ENCODE data around the gene RTL10. TPM values are rescaled to one million over a fixed set of nuclear protein-coding genes. Genes with fewer than 3 reads are reported as not detected.

RTL10 gene
- total and polyA plus RNA-seq, 2 of the 13 experiments (the other 11 are each of a cell fraction or from before 2014, with no cell fraction given) = 14.1 to 15.8 TPM

- peak; percentile 83 for TF ChIP-seq HIC2 (CRISPR knock-in tag; IDR thresholded peaks at IDR 0.05; ENCODE audit: low read depth)
- TF ChIP-seq TGIF2 (CRISPR knock-in tag; IDR thresholded peaks at IDR 0.05) = peak; percentile 89
- no peak for TF ChIP-seq TRIM24 (CRISPR knock-in tag; IDR thresholded peaks at IDR 0.05)
- peak; percentile 38 to 95; a peak in 3 of 4 replicates for TF ChIP-seq KLF16 (CRISPR knock-in tag; IDR thresholded peaks at IDR 0.05)
- TF ChIP-seq JUNB (CRISPR knock-in tag; IDR thresholded peaks at IDR 0.05; ENCODE audit: borderline replicate concordance) = no peak
- no peak for TF ChIP-seq BRD4 (CRISPR knock-in tag; IDR thresholded peaks at IDR 0.05)
- TF ChIP-seq MIXL1 (CRISPR knock-in tag; IDR thresholded peaks at IDR 0.05) = peak; percentile 84
- TF ChIP-seq ZSCAN30 (CRISPR knock-in tag; IDR thresholded peaks at IDR 0.05) = 0 out of 2 replicates have a peak, but pooled peaks have one; percentile 63
- peak; percentile 70; the same call in 1 of the 2 replicates for TF ChIP-seq ZSCAN5A (CRISPR knock-in tag; IDR thresholded peaks at IDR 0.05; ENCODE audit: borderline replicate concordance)
- TF ChIP-seq ZNF572 (CRISPR knock-in tag; IDR thresholded peaks at IDR 0.05) = no peak
- TF ChIP-seq FOXP4 (CRISPR knock-in tag; IDR thresholded peaks at IDR 0.05) = peak; percentile 90
- TF ChIP-seq MLLT10 (CRISPR knock-in tag; IDR thresholded peaks at IDR 0.05) = no peak
- TF ChIP-seq CC2D1A (CRISPR knock-in tag; IDR thresholded peaks at IDR 0.05) = 0 out of 2 replicates have a peak, but pooled peaks have one; percentile 61
- no peak for TF ChIP-seq GTF2F1 (IDR thresholded peaks at IDR 0.05; ENCODE audit: low read length)
- peak; percentile 96 for TF ChIP-seq ZBTB38 (CRISPR knock-in tag; IDR thresholded peaks at IDR 0.05)
- peak; percentile 78 for TF ChIP-seq ZMYM4 (CRISPR knock-in tag; IDR thresholded peaks at IDR 0.05)
- TF ChIP-seq FOXP1 (IDR thresholded peaks at IDR 0.05) = no peak
- TF ChIP-seq FOXP1 (CRISPR knock-in tag; IDR thresholded peaks at IDR 0.05) = peak; percentile 67; the same call in 1 of the 2 replicates
- TF ChIP-seq ZNF256 (CRISPR knock-in tag; conservative IDR thresholded peaks at IDR 0.05) = peak; percentile 98
- TF ChIP-seq TOPORS (CRISPR knock-in tag; IDR thresholded peaks at IDR 0.05) = peak; percentile 71; the same call in 1 of the 2 replicates
- TF ChIP-seq ZNF430 (CRISPR knock-in tag; IDR thresholded peaks at IDR 0.05) = peak; percentile 98
- no peak for TF ChIP-seq SSRP1 (CRISPR knock-in tag; IDR thresholded peaks at IDR 0.05)
- TF ChIP-seq AHR (CRISPR knock-in tag; IDR thresholded peaks at IDR 0.05) = 0 out of 2 replicates have a peak, but pooled peaks have one; percentile 59
- TF ChIP-seq GATAD2A (CRISPR knock-in tag; IDR thresholded peaks at IDR 0.05) = peak; percentile 73
- no peak for TF ChIP-seq HNRNPK (IDR thresholded peaks at IDR 0.05; ENCODE audit: low read depth, low read length, poor library complexity, severe bottlenecking)
- peak; percentile 73 for TF ChIP-seq ZFY (CRISPR knock-in tag; IDR thresholded peaks at IDR 0.05)
- TF ChIP-seq HES4 (CRISPR knock-in tag; IDR thresholded peaks at IDR 0.05; ENCODE audit: borderline replicate concordance) = peak; percentile 99
Observed at GRCh38 chr22:19892257-19892879, 37.7 kb upstream of the RTL10 start (continued).

All from HepG2 (cell line).